Thyroid gland (tissue), 4 donors: ENCODE results near the gene SESN3. TPM values are rescaled to one million over a fixed set of nuclear protein-coding genes. Genes with fewer than 3 reads are reported as not detected.

Source experiments
- DNase-seq, 2 donors: peaks; one replicate each; pipeline ENCODE4 v3.0.0-alpha.2; 2019
- H3K27ac ChIP-seq, 3 donors: fragments of 200-600 bp; sonication (generic); 1 replicate in 2 of 3; 2 replicates in 1 of 3; pipeline ENCODE4 v1.5.1; 2016 to 2019; ENCODE audit warnings: mild to moderate bottlenecking in 1 of 3, moderate library complexity in 1 of 3
- H3K27me3 ChIP-seq: fragments of 200-600 bp; sonication (generic); one replicate; pipeline ENCODE4 v1.5.1; 2019
- H3K36me3 ChIP-seq, 2 donors: fragments of 200-600 bp; sonication (generic); one replicate each; pipeline ENCODE4 v1.5.1; 2016 to 2019
- H3K4me1 ChIP-seq, 2 donors: fragments of 200-600 bp; sonication (generic); one replicate each; pipeline ENCODE4 v1.5.1; 2017 to 2019
- H3K4me3 ChIP-seq, 3 donors: fragments of 200-600 bp; sonication (generic); replicated peaks in 1 of 3; 1 replicate in 2 of 3; 2 replicates in 1 of 3; pipeline ENCODE4 v1.5.1; 2016; ENCODE audit warnings: mild to moderate bottlenecking in 1 of 3
- H3K9me3 ChIP-seq: fragments of 200-600 bp; sonication (generic); one replicate; pipeline ENCODE4 v1.5.1; 2017
- POLR2A ChIP-seq, 2 donors: fragments of 450-650 bp; IDR thresholded peaks; one replicate each; pipeline ENCODE4 v1.6.1; 2017; ENCODE audit warnings: antibody characterized with exemption in 2 of 2, mild to moderate bottlenecking in 2 of 2, moderate library complexity in 1 of 2
- WGBS, 2 donors: methylation state at CpG; one replicate each; pipeline ENCODE4 v1.1.5; 2017; 5-methylcytosine and 5-hydroxymethylcytosine counted together
- intact Hi-C: fragments of 100-400 bp; cut with DNase I; formaldehyde crosslinking; loops from one replicate; pipeline ENCODE4 v1.15.1; 2023
- total RNA-seq, 4 donors: library from RNA; depleted of rRNA; stranded (reverse); fragments of >200 nt; gene quantifications; one replicate each; pipeline ENCODE4 v1.2.3, GENCODE V29; 2016
- TF ChIP-seq, protein P1 (sequence below), 6 experiments: fragments of 200-600 bp in 3 of 6; fragments of 450-650 bp in 3 of 6; sonication (generic) in 3 of 6; IDR thresholded peaks; one replicate each; pipeline ENCODE4 v1.5.1; 2016 to 2019; ENCODE audit warnings: antibody characterized with exemption in 6 of 6, mild to moderate bottlenecking in 2 of 6, inconsistent platforms in 1 of 6, moderate library complexity in 1 of 6

The SESN3 gene
- total RNA-seq, 4 donors from 2014 or later, result 54.3 to 82.2 (median 71.8) TPM

DNA sequence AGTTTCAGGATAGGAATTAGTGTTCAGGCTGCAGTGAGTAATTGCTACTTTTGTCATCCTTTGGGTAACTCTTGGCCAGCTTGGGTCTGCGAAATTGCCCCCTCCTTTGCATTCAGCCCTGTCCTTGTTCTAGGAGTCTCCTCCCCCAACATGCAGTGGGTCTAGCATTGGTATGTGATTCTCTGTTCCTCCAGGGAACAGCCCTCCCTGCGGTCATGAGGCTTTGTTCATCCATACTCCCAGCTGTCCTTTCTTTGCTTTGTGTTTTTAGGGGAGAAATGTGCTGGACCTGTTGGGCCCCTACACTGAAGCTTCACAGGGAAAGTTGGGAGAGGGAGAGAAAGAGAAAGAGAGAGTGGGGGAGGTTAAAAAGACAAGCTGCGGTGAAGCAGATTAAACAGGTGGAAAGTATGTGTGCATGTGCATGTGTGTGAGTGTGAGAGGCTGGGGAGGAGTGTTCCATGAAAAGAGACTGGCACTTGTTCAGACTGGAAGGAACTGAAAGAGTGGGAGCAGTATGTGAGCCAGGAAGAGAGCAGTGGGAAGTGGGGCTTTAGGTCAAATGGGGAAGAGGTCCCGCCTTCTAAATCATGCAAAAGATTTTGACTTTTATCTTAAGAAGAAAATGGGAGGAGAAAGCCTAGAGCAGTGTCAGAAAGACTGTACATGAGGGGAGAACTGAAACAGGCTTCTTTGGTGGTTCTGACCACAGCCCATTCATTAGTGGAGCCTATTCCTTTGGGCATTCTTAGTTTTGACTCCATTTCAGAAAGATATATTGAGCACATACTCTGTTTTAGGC lies 17.9 kb upstream of the SESN3 start:
- Histone ChIP-seq H3K9me3 (no peaks in the 10 kb centered on the region), H3K27ac (no peak overlapping the region), H3K4me1 (peaks cover 1 to 6% of the 10 kb centered on the region in 2 donors), H3K36me3 (no peaks in the 10 kb centered on the region), H3K27me3 (no peaks in the 10 kb centered on the region), H3K4me3 (no peak overlapping the region)
- no peak for TF ChIP-seq POLR2A (IDR thresholded peaks at IDR 0.05)
- TF ChIP-seq, protein P1, sequence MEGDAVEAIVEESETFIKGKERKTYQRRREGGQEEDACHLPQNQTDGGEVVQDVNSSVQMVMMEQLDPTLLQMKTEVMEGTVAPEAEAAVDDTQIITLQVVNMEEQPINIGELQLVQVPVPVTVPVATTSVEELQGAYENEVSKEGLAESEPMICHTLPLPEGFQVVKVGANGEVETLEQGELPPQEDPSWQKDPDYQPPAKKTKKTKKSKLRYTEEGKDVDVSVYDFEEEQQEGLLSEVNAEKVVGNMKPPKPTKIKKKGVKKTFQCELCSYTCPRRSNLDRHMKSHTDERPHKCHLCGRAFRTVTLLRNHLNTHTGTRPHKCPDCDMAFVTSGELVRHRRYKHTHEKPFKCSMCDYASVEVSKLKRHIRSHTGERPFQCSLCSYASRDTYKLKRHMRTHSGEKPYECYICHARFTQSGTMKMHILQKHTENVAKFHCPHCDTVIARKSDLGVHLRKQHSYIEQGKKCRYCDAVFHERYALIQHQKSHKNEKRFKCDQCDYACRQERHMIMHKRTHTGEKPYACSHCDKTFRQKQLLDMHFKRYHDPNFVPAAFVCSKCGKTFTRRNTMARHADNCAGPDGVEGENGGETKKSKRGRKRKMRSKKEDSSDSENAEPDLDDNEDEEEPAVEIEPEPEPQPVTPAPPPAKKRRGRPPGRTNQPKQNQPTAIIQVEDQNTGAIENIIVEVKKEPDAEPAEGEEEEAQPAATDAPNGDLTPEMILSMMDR (IDR thresholded peaks at IDR 0.05), result no peak
- 73 to 77% methylated on average over 4 of the region's 4 CpGs for WGBS, 2 donors
- intact Hi-C loops, result no loop called here
- DNase-seq, result no peak

DNA sequence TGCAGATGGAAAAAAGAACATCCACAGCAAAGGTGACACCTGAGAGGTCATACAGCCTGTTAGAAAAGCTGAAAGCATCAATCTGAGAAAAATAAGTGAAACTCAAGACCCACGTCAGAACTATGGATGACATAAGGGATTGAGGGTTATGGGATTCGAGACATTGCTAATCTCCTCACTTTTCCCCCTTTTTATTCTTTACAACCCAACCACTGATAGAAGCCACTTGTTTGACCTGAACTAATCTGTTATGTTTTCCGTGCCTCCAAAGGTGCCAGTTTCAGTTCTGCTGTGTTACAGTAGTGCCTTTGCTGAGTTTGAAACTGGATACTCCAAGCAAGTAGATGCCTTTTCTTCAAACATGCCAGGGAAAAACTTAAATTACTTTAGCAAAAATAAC lies 16.9 kb upstream of the SESN3 start:
- 92 to 95% methylated on average over 3 of the region's 3 CpGs for WGBS, 2 donors
- Histone ChIP-seq H3K27me3 (no peaks in the 10 kb centered on the region), H3K4me3 (no peak overlapping the region), H3K9me3 (no peaks in the 10 kb centered on the region), H3K27ac (no peak overlapping the region), H3K4me1 (no peaks in the 10 kb centered on the region), H3K36me3 (no peaks in the 10 kb centered on the region)
- DNase-seq, result no peak
- intact Hi-C loops, result no loop called here
- TF ChIP-seq, protein P1 (IDR thresholded peaks at IDR 0.05), result no peak
- no peak for TF ChIP-seq POLR2A (IDR thresholded peaks at IDR 0.05)

DNA sequence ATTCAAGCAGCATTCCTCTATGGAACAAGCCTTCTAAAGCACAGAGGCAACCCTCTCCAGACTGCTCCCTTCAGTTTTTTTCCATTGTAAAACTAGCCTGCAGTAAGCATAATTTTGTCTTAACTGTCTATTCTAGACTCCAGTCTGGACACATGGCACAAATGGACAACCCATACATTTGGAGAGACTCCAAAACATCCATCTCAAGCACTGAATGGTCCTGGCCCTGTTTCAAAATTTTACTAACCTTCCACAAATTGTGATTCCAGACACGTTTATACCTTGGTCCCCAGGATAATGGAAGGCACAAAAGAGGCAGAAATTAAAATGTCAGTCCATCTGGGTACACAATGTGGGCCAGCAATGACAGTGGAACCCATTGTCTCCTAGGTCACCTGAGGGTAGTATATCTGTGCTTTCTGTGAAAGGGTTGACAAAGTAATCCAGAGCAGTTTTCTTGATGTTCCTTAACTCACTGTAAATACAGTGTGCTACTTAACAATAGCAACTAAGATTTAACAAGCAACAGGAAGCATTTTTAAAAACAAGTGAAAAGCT lies 16.2 kb upstream of the SESN3 start:
- intact Hi-C loops, result no loop called here
- Histone ChIP-seq H3K36me3 (no peaks in the 10 kb centered on the region), H3K4me1 (peaks cover 0 to 3% of the 10 kb centered on the region in 2 donors), H3K27ac (no peak overlapping the region), H3K27me3 (no peaks in the 10 kb centered on the region), H3K4me3 (no peak overlapping the region), H3K9me3 (no peaks in the 10 kb centered on the region)
- no peak for DNase-seq
- TF ChIP-seq, protein P1 (IDR thresholded peaks at IDR 0.05), result no peak
- no peak for TF ChIP-seq POLR2A (IDR thresholded peaks at IDR 0.05)
- WGBS, 2 donors, result 45% methylated on average over 1 of the region's 1 CpG

DNA sequence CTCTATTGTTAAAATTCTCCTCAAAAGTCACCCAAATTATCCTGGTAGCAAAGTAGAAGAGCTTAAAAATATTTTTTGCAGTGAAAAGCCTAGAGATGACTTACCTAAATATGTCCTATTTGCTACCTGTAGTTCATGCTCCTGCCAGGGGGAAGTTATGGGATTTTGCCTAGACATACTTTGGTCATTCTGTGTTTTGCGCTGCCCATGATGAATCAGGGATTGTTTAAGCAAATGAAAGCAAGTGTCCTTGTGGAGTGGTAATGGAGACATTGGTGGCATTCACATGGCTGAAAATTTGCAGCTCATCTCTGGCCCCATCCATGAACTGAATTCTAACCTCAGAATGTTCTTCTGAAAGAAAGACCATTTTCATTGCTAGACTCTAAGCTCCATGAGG lies 14.6 kb upstream of the SESN3 start:
- DNase-seq, result no peak
- peaks cover 0 to 3% of the 10 kb centered on the region in 2 donors for H3K4me1 ChIP-seq
- no peak overlapping the region for H3K27ac ChIP-seq
- intact Hi-C loops, result no loop called here
- no peak overlapping the region for H3K4me3 ChIP-seq
- H3K36me3 ChIP-seq, result no peaks in the 10 kb centered on the region
- TF ChIP-seq POLR2A (IDR thresholded peaks at IDR 0.05), result no peak
- TF ChIP-seq, protein P1 (IDR thresholded peaks at IDR 0.05), result no peak
- 97 to 100% methylated on average over 1 of the region's 1 CpG for WGBS, 2 donors
- H3K9me3 ChIP-seq, result no peaks in the 10 kb centered on the region
- no peaks in the 10 kb centered on the region for H3K27me3 ChIP-seq

DNA sequence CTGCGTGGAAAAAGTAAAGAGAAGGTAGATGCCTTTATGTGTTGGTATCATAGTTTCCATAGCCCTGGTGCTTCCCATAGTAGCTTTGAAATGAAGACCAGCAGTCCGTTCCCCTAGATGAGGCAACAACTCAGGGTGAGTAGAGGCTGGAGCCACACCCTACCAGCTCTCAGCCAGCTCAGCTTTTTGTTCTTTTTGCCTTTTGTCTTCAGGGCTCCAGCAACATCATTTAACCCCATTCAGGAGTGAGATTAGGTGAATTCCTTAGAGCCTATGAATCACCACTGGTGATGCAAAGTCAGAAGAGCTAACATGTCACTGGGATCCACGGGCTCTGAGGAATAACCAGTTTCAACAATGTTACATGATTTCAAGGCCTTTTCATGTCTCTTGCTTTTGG lies 14.0 kb upstream of the SESN3 start:
- no peaks in the 10 kb centered on the region for H3K36me3 ChIP-seq
- H3K27me3 ChIP-seq, result no peaks in the 10 kb centered on the region
- no peak for DNase-seq
- H3K4me1 ChIP-seq, result peaks cover 0 to 3% of the 10 kb centered on the region in 2 donors
- 56 to 62% methylated on average over 3 of the region's 3 CpGs for WGBS, 2 donors
- H3K4me3 ChIP-seq, result no peak overlapping the region
- TF ChIP-seq, protein P1 (IDR thresholded peaks at IDR 0.05), result no peak
- no peak for TF ChIP-seq POLR2A (IDR thresholded peaks at IDR 0.05)
- H3K27ac ChIP-seq, result no peak overlapping the region
- H3K9me3 ChIP-seq, result no peaks in the 10 kb centered on the region
- intact Hi-C loops, result no loop called here
